Measurements from ENCODE around the gene EFNA4. TPM values are rescaled to one million over a fixed set of nuclear protein-coding genes. Genes with fewer than 3 reads are reported as not detected.

The EFNA4 gene
- total RNA-seq, 1 experiment from 2014 or later = 9.8 TPM

DNA sequence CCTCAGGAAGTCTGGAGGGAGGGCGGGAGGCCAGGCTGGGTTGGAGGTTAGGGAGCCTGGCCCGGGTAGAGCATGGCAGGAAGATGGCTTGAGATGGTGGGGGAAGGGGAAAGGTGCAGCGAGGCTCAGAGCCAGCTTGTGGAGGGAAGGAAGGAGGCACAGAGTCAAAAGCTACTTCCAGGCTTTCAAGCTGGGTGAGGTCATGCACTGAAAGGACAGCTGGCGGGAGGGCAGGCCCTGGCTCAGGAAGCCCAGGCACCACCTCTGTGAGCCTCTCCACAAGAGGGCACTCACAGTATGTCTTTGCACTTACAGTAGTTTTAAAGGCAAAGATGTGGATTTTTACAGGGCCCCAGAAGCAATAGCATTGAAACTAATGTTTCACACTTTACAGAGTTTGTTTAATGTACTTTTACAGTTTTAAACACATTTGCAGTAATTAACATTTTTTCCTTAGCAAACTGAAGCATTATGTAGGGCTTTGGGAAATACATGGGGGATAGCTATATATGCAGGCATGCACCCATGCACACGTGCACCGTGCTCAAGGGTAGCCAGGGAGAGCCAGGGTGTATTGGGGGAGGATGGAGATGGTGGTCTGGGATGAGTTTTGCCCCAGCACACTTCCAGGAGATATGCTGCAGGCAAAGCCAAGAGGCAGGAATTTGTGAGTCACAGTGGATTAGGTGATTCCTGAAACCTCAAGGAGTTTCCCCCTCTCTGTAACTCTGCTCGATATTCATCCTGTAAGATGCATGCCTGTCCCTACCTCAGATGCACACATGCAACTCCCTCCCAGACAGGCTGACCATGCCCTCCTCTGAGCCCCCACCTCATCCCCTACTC, 18.5 kb upstream of the EFNA4 start:
- Histone ChIP-seq H4K20me1 (ENCODE audit: insufficient read depth) (no peaks in the 10 kb centered on the region), H3K36me3 (ENCODE audit: control insufficient read depth in 1 of 2, insufficient read depth in 2 of 2, low read length in 2 of 2) (no peaks in the 10 kb centered on the region), H3K4me1 (ENCODE audit: control insufficient read depth in 1 of 2, insufficient read depth in 2 of 2, low read length in 2 of 2) (peaks cover 14 to 32% of the 10 kb centered on the region in 2 experiments), H3K27ac (ENCODE audit: low read depth, low read length) (no peak overlapping the region), H2AFZ (ENCODE audit: low read depth, low read length, poor library complexity, severe bottlenecking) (no peak overlapping the region), H3K4me3 (replicated peaks in 1 of 2; ENCODE audit: low read depth in 1 of 2, low read length in 2 of 2) (no peak overlapping the region), H3K9me2 (ENCODE audit: insufficient read depth) (no peaks in the 10 kb centered on the region), H3K9me3 (ENCODE audit: control insufficient read depth in 1 of 2, insufficient read depth in 1 of 2, low read depth in 1 of 2, low read length in 2 of 2) (no peaks in the 10 kb centered on the region), H3K4me2 (ENCODE audit: low read length) (peak overlapping the region; percentile 27), H3K9ac (ENCODE audit: low read length) (no peak overlapping the region), H3K79me2 (ENCODE audit: insufficient read depth, low read length) (no peaks in the 10 kb centered on the region), H3K27me3 (ENCODE audit: insufficient read depth, low read length) (no peaks in the 10 kb centered on the region)
- ChIA-PET CTCF (interaction anchor here (0.5 to 4.0 kb wide), 18 partner anchors 10 to 127 kb away, joined by 3 to 32 read pairs (median 4); partner anchors contain the start of genes EFNA3, FLAD1 and KRTCAP2), RAD21 (ENCODE audit: low non-redundant PET in 1 of 2, low total read pairs in 2 of 2, uncharacterized antibody in 2 of 2, unreplicated experiment in 2 of 2) (interaction anchor here (0.6 to 1.8 kb wide), 4 partner anchors 35 to 375 kb away, joined by 3 to 12 read pairs (median 4); no protein-coding TSS in a partner anchor), POLR2A (interaction anchor here (0.7 to 1.7 kb wide), 3 partner anchors 15 to 46 kb away, joined by 4 to 6 read pairs (median 5); no protein-coding TSS in a partner anchor)
- no peak for DNase-seq (ENCODE audit: low read depth, low spot score)
- ATAC-seq = peak; percentile 95
- TF ChIP-seq, protein P1, sequence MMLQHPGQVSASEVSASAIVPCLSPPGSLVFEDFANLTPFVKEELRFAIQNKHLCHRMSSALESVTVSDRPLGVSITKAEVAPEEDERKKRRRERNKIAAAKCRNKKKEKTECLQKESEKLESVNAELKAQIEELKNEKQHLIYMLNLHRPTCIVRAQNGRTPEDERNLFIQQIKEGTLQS (IDR thresholded peaks at IDR 0.05) = no peak
- TF ChIP-seq CTCF (IDR thresholded peaks at IDR 0.05 in 2 of 3, conservative IDR thresholded peaks at IDR 0.05 in 1 of 3; ENCODE audit: borderline replicate concordance in 1 of 3, insufficient read depth in 1 of 3, low read depth in 2 of 3, low read length in 2 of 3) = peak in 2 of 3 experiments; percentile 77 to 80; a peak in 4 of 6 replicates
- intact Hi-C loops (cut with micrococcal nuclease) = loop anchor here (1.0 kb wide), 1 partner anchor 40 kb away; no protein-coding TSS in a partner anchor
- no TSS peak for BruUV-seq (replicated peaks)
